A549 (cell line): ENCODE measurements around the gene AUH. TPM values are rescaled to one million over a fixed set of nuclear protein-coding genes. Genes with fewer than 3 reads are reported as not detected.
A peak's percentile ranks its signal among the peaks of the same experiment; 100 is the strongest.

Experiments
- ATAC-seq, 2 experiments: fragments of 200-7000 bp in 1 of 2; fragments of >200 bp in 1 of 2; cut with Nextera tagmentation in 1 of 2; cut with Tn5 transposase in 1 of 2; 3 replicates each; pipeline versions ENCODE4 v1.8.0 to v1.9.1; 2018 to 2020; ENCODE audit warnings: mild to moderate bottlenecking in 1 of 2, moderate library complexity in 1 of 2
- CTCF ChIA-PET: fragments of 300-600 bp; sonication (Branson Sonifier 250); formaldehyde crosslinking; extraction: SDS; loops from one replicate; lab custom pipeline; 2021; ENCODE audit warnings: antibody characterized with exemption, inconsistent platforms; lab: Yijun Ruan, JAX
- POLR2A ChIA-PET: fragments of 350-600 bp; formaldehyde crosslinking; extraction: SDS; loops from one replicate; lab custom pipeline; 2021; ENCODE audit warnings: antibody characterized with exemption, inconsistent platforms; lab: Yijun Ruan, JAX
- DNase-seq, 2 experiments: peaks; one replicate each; pipeline versions ENCODE4 v3.0.0 to v3.0.0-alpha.2; 2011 to 2016; ENCODE audit warnings: low read depth in 1 of 2, low spot score in 1 of 2
- FAIRE-seq: peaks from 2 replicates; lab custom pipeline; 2011; peaks lifted over from hg19 to GRCh38; lab: Jason Lieb, UNC
- H3K27ac ChIP-seq, 2 experiments: fragments of >200 bp; sonication (Bioruptor Twin); formaldehyde crosslinking; 3 replicates each; pipeline ENCODE4 v1.5.1; 2016 to 2017
- H3K4me1 ChIP-seq: fragments of >200 bp; sonication (Bioruptor Twin); formaldehyde crosslinking; 3 replicates; pipeline ENCODE4 v1.6.1; 2016
- H3K4me2 ChIP-seq: fragments of >200 bp; sonication (Bioruptor Twin); formaldehyde crosslinking; 3 replicates; pipeline ENCODE4 v1.6.1; 2016
- H3K4me3 ChIP-seq: fragments of >200 bp; sonication (Bioruptor Twin); formaldehyde crosslinking; 3 replicates; pipeline ENCODE4 v1.5.1; 2016
- H3K9me3 ChIP-seq: fragments of >200 bp; sonication (Bioruptor Twin); formaldehyde crosslinking; 3 replicates; pipeline ENCODE4 v1.6.1; 2016
- CBX2 ChIP-seq: fragments of 200-600 bp; sonication (generic); IDR thresholded peaks from 2 replicates; pipeline ENCODE4 v1.6.1; 2016; ENCODE audit warnings: low read depth, mild to moderate bottlenecking, borderline replicate concordance
- CBX8 ChIP-seq: fragments of 200-600 bp; sonication (generic); IDR thresholded peaks from 2 replicates; pipeline ENCODE4 v1.6.1; 2016
- CHD2 ChIP-seq: fragments of 150-350 bp; IDR thresholded peaks from 2 replicates; pipeline ENCODE4 v1.6.1; 2014; ENCODE audit warnings: low read length; ENCODE audit not compliant: partially characterized antibody
- EHF ChIP-seq: fragments of 250-450 bp; sonication (Bioruptor Pico); IDR thresholded peaks from 2 replicates; pipeline ENCODE4 v1.5.0; 2020; ENCODE audit warnings: mild to moderate bottlenecking
- FOSB ChIP-seq: fragments of 250-450 bp; sonication (Bioruptor Pico); IDR thresholded peaks from 2 replicates; pipeline ENCODE4 v1.5.0; 2020; ENCODE audit warnings: mild to moderate bottlenecking, moderate library complexity
- FOSL2 ChIP-seq, 2 experiments: fragments of 450-650 bp in 1 of 2; fragments of >200 bp in 1 of 2; sonication (Bioruptor Twin) in 1 of 2; formaldehyde crosslinking; IDR thresholded peaks; 2 replicates each; pipeline versions ENCODE4 v1.5.0 to v1.6.1; 2016 to 2020; ENCODE audit warnings: mild to moderate bottlenecking in 1 of 2, moderate library complexity in 1 of 2
- JUNB ChIP-seq: fragments of >200 bp; sonication (Bioruptor Twin); formaldehyde crosslinking; IDR thresholded peaks from 2 replicates; pipeline ENCODE4 v1.6.1; 2016
- KDM1A ChIP-seq: fragments of 200-600 bp; sonication (generic); IDR thresholded peaks from 2 replicates; pipeline ENCODE4 v1.6.1; 2016; ENCODE audit warnings: low read depth, mild to moderate bottlenecking
- MYC ChIP-seq: IDR thresholded peaks from 2 replicates; pipeline ENCODE4 v1.6.1; 2012; ENCODE audit warnings: mild to moderate bottlenecking, inconsistent platforms, low read length, improper control_type of control experiment, borderline replicate concordance
- NFE2L2 ChIP-seq: fragments of 150-350 bp; conservative IDR thresholded peaks from 2 replicates; pipeline ENCODE4 v1.6.1; 2014; ENCODE audit warnings: low read length
- NR3C1 ChIP-seq: fragments of >200 bp; sonication (Bioruptor Twin); formaldehyde crosslinking; IDR thresholded peaks from 3 replicates; pipeline ENCODE4 v1.6.1; 2017
- POLR2A ChIP-seq: IDR thresholded peaks from 2 replicates; pipeline ENCODE4 v1.6.1; 2012; ENCODE audit warnings: mild to moderate bottlenecking, low read length
- RARB ChIP-seq: fragments of 250-450 bp; sonication (Bioruptor Pico); IDR thresholded peaks from 2 replicates; pipeline ENCODE4 v1.8.0; 2021; ENCODE audit warnings: mild to moderate bottlenecking, moderate library complexity
- RCOR1 ChIP-seq: fragments of 150-350 bp; IDR thresholded peaks from 2 replicates; pipeline ENCODE4 v1.6.1; 2014; ENCODE audit warnings: antibody characterized with exemption, low read length, low read depth
- RNF2 ChIP-seq: fragments of 200-600 bp; sonication (generic); IDR thresholded peaks from 2 replicates; pipeline ENCODE4 v1.6.1; 2016; ENCODE audit warnings: low read depth, mild to moderate bottlenecking, antibody characterized with exemption, moderate library complexity, borderline replicate concordance
- SREBF2 ChIP-seq: fragments of 450-650 bp; IDR thresholded peaks from 2 replicates; pipeline ENCODE4 v1.6.1; 2014; ENCODE audit warnings: mild to moderate bottlenecking, moderate library complexity
- ZFP36 ChIP-seq: fragments of 450-650 bp; IDR thresholded peaks from 2 replicates; pipeline ENCODE4 v1.6.1; 2014; ENCODE audit warnings: borderline replicate concordance; ENCODE audit not compliant: partially characterized antibody
- ZSCAN20 ChIP-seq: fragments of 250-450 bp; sonication (Bioruptor Pico); IDR thresholded peaks from 2 replicates; pipeline ENCODE4 v1.8.0; 2022; ENCODE audit warnings: mild to moderate bottlenecking, moderate library complexity
- WGBS: methylation state at CpG from one replicate; pipeline ENCODE4 v1.1.6; 2017; ENCODE audit errors: missing lambda C conversion rate; 5-methylcytosine and 5-hydroxymethylcytosine counted together
- polyA plus RNA-seq, 4 experiments: library from polyadenylated mRNA; depleted of rRNA in 3 of 4; stranded (reverse); fragments of >200 nt; fragmentation: RNase III in 1 of 4; extraction: RNeasy Plus Mini Kit Qiagen cat#74134 plus additional on column Dnase treatment in 1 of 4; gene quantifications; 2 replicates in 3 of 4; 3 replicates in 1 of 4; pipeline ENCODE4 v1.2.3, GENCODE V29; 2011 to 2017
- TF ChIP-seq, protein P1 (sequence below): fragments of 250-450 bp; sonication (Bioruptor Pico); IDR thresholded peaks from 2 replicates; pipeline ENCODE4 v1.5.0; 2021; ENCODE audit warnings: mild to moderate bottlenecking, moderate library complexity, borderline replicate concordance

Gene AUH
- polyA plus RNA-seq, 2 of the 4 experiments (the other 2 are of a cell fraction), result 11.1 to 15.9 TPM

DNA sequence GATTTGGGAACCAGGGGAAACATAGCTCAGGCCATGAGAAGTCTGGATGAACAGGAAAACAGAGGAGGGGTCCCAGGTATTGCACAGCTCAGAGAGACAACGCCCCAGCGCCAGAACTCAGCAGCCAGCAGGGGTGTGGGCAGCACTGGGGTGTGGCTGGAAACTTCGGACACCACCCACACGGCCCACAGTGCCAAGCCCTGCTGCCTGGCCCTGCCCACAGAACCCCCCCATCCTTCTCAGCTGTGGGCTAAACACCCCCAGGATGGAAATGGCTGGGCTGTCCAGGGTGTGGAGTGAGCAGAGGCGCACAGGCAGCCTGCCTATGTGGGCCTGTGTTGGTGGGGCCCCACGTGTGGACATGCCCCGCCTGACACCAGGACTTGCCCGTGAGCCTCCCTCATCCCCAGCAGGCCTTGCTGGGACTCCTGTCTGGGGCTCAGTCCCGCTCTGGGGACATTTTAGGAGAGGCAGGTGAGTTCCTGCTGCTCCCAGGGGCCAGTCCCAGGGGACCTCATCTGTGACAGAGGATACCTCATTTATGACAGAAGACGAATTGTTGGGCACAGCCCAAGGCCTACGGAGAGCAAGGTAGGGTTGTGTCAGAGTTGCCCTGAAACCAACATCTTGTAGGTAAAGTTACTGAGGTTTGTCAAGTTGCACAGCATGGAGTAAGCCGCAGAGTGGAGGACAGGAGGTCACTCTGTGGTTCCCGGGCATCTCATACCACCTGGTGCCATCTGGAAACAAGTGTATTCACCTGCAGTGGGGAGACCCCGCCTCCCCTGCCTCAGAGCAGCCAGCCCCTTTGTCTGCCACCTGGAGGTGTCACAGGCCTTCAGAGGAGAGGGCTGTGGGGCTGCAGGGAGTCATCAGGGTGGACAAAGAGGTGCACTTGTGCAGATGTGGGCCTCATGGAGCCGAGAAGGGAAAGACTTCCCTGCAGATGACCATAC is 183.2 kb downstream of the AUH start:
- ChIA-PET CTCF (interaction anchor here (0.9 to 1.4 kb wide), 2 partner anchors 27 to 129 kb away, joined by 3 to 4 read pairs; no protein-coding TSS in a partner anchor), POLR2A (no interaction called here)

DNA sequence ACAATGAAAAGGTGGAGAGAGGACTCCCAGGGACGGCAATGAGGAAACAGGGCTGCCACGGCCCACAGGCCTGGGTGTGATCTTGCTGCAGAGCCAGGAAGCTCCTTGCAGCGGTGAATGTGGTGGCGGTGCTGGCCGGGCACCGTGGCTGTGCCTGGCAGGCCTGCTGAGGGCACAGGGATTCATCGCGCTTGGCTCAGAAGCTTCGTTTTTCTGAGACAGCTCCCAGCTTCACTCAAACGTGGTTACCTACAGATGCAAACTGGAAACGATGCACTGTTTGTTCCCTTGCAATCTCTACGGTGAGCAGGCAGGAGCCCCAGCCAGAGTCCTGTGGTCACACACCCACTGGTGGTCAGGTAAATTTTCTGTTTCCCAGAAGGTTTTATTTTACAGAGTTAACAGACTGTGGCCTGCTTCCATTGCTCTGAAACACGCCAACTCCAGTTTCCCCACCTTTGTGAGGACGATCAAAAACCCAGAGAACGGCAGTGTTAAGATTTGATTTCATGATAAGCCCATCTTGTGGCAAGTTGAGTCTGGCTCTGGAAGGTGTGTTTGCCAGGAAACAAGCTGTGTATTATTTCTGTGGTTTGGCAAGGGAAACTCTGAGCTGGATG is 183.9 kb downstream of the AUH start:
- no peak for FAIRE-seq
- no peak overlapping the region for H3K4me3 ChIP-seq
- CTCF ChIA-PET, result interaction anchor here (1.4 kb wide), 1 partner anchor 27 kb away, joined by 4 read pairs; no protein-coding TSS in a partner anchor

More for the DNA sequence above, 183.2 kb downstream of the AUH start:
- Histone ChIP-seq H3K4me1 (peaks cover 9% of the 10 kb centered on the region; the same call in 2 of the 3 replicates), H3K27ac (peak overlapping the region in 1 of 2 experiments; percentile 53; a peak in 2 of 6 replicates), H3K4me3 (no peak overlapping the region), H3K4me2 (no peak overlapping the region), H3K9me3 (no peaks in the 10 kb centered on the region)
- TF ChIP-seq NFE2L2, result no peak
- no peak for TF ChIP-seq FOSL2 (IDR thresholded peaks at IDR 0.05)
- TF ChIP-seq FOSL2 (CRISPR knock-in tag; IDR thresholded peaks at IDR 0.05), result no peak
- TF ChIP-seq NR3C1, result no peak
- no peak for TF ChIP-seq RARB (CRISPR knock-in tag)
- TF ChIP-seq CHD2, result no peak
- no peak; a peak in 2 of 6 replicates for ATAC-seq
- FAIRE-seq, result no peak
- 75% methylated on average over 12 of the region's 15 CpGs for WGBS
- no peak for DNase-seq

GRCh38 chr9:91177081-91177480 is 184.6 kb downstream of the AUH start:
- 89% methylated on average over 4 of the region's 4 CpGs for WGBS
- CTCF ChIA-PET, result interaction anchor here (1.4 to 1.6 kb wide), 2 partner anchors 9 to 26 kb away, joined by 4 to 5 read pairs; no protein-coding TSS in a partner anchor

More for the DNA sequence above, 183.9 kb downstream of the AUH start:
- Histone ChIP-seq H3K4me1 (peaks cover 8% of the 10 kb centered on the region; the same call in 2 of the 3 replicates), H3K27ac (0 out of 6 replicates have a peak overlapping the region, but pooled peaks of 1 of the 2 experiments have one; percentile 15), H3K9me3 (no peaks in the 10 kb centered on the region), H3K4me2 (no peak overlapping the region)
- WGBS, result 83% methylated on average over 15 of the region's 15 CpGs
- POLR2A ChIA-PET, result no interaction called here
- no peak for DNase-seq
- ATAC-seq, result no peak
- TF ChIP-seq ZFP36 (no peak), KDM1A (no peak), JUNB (no peak), RNF2 (no peak), SREBF2 (no peak)
- TF ChIP-seq, protein P1, sequence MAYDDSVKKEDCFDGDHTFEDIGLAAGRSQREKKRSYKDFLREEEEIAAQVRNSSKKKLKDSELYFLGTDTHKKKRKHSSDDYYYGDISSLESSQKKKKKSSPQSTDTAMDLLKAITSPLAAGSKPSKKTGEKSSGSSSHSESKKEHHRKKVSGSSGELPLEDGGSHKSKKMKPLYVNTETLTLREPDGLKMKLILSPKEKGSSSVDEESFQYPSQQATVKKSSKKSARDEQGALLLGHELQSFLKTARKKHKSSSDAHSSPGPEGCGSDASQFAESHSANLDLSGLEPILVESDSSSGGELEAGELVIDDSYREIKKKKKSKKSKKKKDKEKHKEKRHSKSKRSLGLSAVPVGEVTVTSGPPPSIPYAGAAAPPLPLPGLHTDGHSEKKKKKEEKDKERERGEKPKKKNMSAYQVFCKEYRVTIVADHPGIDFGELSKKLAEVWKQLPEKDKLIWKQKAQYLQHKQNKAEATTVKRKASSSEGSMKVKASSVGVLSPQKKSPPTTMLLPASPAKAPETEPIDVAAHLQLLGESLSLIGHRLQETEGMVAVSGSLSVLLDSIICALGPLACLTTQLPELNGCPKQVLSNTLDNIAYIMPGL (CRISPR knock-in tag), result no peak

GRCh38 chr9:91176426-91176825 is 185.3 kb downstream of the AUH start:
- TF ChIP-seq MYC (no peak), CBX2 (no peak), NR3C1 (no peak), ZFP36 (no peak), FOSB (no peak)
- FAIRE-seq (no peak), ATAC-seq (no peak), DNase-seq (no peak)
- Histone ChIP-seq H3K9me3 (peaks cover 6% of the 10 kb centered on the region; the same call in 2 of the 3 replicates), H3K4me3 (no peak overlapping the region), H3K27ac (no peak overlapping the region), H3K4me1 (no peaks in the 10 kb centered on the region), H3K4me2 (no peak overlapping the region)
- 85% methylated on average over 7 of the region's 7 CpGs for WGBS
- ChIA-PET POLR2A (no interaction called here), CTCF (interaction anchor here (1.6 kb wide), 1 partner anchor 10 kb away, joined by 5 read pairs; no protein-coding TSS in a partner anchor)

More at GRCh38 chr9:91177081-91177480, 184.6 kb downstream of the AUH start:
- Histone ChIP-seq H3K9me3 (peaks cover 2% of the 10 kb centered on the region; the same call in 1 of the 3 replicates), H3K27ac (no peak overlapping the region), H3K4me1 (peaks cover 1% of the 10 kb centered on the region; the same call in 1 of the 3 replicates), H3K4me3 (no peak overlapping the region), H3K4me2 (no peak overlapping the region)
- DNase-seq, result no peak
- FAIRE-seq, result no peak
- no peak for TF ChIP-seq ZSCAN20
- no peak for TF ChIP-seq EHF (CRISPR knock-in tag)
- no peak for TF ChIP-seq RCOR1
- no peak for TF ChIP-seq CBX8
- no peak for TF ChIP-seq NFE2L2
- TF ChIP-seq POLR2A, result no peak
- ATAC-seq, result no peak
- POLR2A ChIA-PET, result no interaction called here
